B cell (primary cell): Measurements from ENCODE around the gene PACRG. TPM values are rescaled to one million over a fixed set of nuclear protein-coding genes. Genes with fewer than 3 reads are reported as not detected.

ENCODE experiments used
- ATAC-seq: fragments of 200-7000 bp; cut with Tn5 transposase; one replicate; pipeline ENCODE4 v1.10.0; 2021; ENCODE audit warnings: low read depth, mild to moderate bottlenecking, moderate number of reproducible peaks, moderate library complexity
- CTCF ChIA-PET: fragments of 350-600 bp; sonication (Branson Sonifier 250); formaldehyde crosslinking; loops from one replicate; lab custom pipeline; 2021; ENCODE audit warnings: antibody characterized with exemption, inconsistent platforms; lab: Charles Lee
- POLR2A ChIA-PET: fragments of 350-600 bp; sonication (Branson Sonifier 250); formaldehyde crosslinking; loops from one replicate; lab custom pipeline; 2021; ENCODE audit warnings: antibody characterized with exemption; lab: Charles Lee
- DNase-seq: peaks from one replicate; pipeline ENCODE4 v3.0.0; 2013
- H2AFZ ChIP-seq: 2 replicates; pipeline ENCODE4 v1.6.1; 2012; ENCODE audit warnings: mild to moderate bottlenecking, low read depth, low read length; ENCODE audit not compliant: insufficient read depth, poor library complexity, severe bottlenecking
- H3K27ac ChIP-seq, 2 donors: 1 replicate in 1 of 2; 2 replicates in 1 of 2; pipeline ENCODE4 v1.5.1; 2012 to 2013; ENCODE audit warnings: low read length in 2 of 2, mild to moderate bottlenecking in 2 of 2, moderate library complexity in 1 of 2
- H3K27me3 ChIP-seq, 4 experiments: fragments of 200-600 bp in 1 of 4; sonication (generic) in 1 of 4; replicated peaks in 1 of 4; 1 replicate in 2 of 4; 2 replicates in 2 of 4; pipeline versions ENCODE4 v1.6.1 to v1.7.0; 2013 to 2016; ENCODE audit warnings: low read length in 3 of 4, mild to moderate bottlenecking in 2 of 4, mixed read lengths in 1 of 4, moderate library complexity in 1 of 4; ENCODE audit not compliant: insufficient read depth in 4 of 4, control insufficient read depth in 3 of 4; ENCODE audit errors: control extremely low read depth in 1 of 4
- H3K36me3 ChIP-seq, 2 experiments: replicated peaks in 1 of 2; 1 replicate in 1 of 2; 2 replicates in 1 of 2; pipeline versions ENCODE4 v1.6.1 to v1.7.1; 2013; ENCODE audit warnings: low read length in 1 of 2; ENCODE audit not compliant: insufficient read depth in 2 of 2, control insufficient read depth in 1 of 2; ENCODE audit errors: control extremely low read depth in 1 of 2, extremely low read depth in 1 of 2
- H3K4me1 ChIP-seq, 2 donors: fragments of 200-600 bp in 1 of 2; sonication (generic) in 1 of 2; 1 replicate in 1 of 2; 2 replicates in 1 of 2; pipeline versions ENCODE4 v1.5.1 to v1.6.1; 2013 to 2017; ENCODE audit warnings: low read length in 2 of 2; ENCODE audit not compliant: control insufficient read depth in 2 of 2, insufficient read depth in 2 of 2
- H3K4me2 ChIP-seq: replicated peaks from 2 replicates; pipeline ENCODE3; 2012; ENCODE audit warnings: mild to moderate bottlenecking, low read depth, low read length; ENCODE audit not compliant: poor library complexity, severe bottlenecking
- H3K4me3 ChIP-seq, 5 experiments: fragments of 200-600 bp in 1 of 5; sonication (generic) in 1 of 5; 1 replicate in 3 of 5; 2 replicates in 2 of 5; pipeline versions ENCODE4 v1.5.1 to v1.7.0; 2011 to 2016; ENCODE audit warnings: low read length in 4 of 5, mild to moderate bottlenecking in 4 of 5, low read depth in 2 of 5, control low read depth in 1 of 5, moderate library complexity in 1 of 5; ENCODE audit not compliant: insufficient read depth in 1 of 5; ENCODE audit errors: control extremely low read depth in 1 of 5, extremely low read depth in 1 of 5
- H3K79me2 ChIP-seq: fragments of 200-600 bp; sonication (generic); one replicate; pipeline ENCODE4 v1.6.0; 2016; ENCODE audit warnings: low read length; ENCODE audit not compliant: control insufficient read depth, insufficient read depth
- H3K9ac ChIP-seq: fragments of 200-600 bp; sonication (generic); 2 replicates; pipeline ENCODE4 v1.6.1; 2017; ENCODE audit warnings: mild to moderate bottlenecking, low read length, moderate library complexity
- H3K9me3 ChIP-seq, 3 donors: one replicate each; pipeline versions ENCODE4 v1.6.1 to v1.7.1; 2013; ENCODE audit warnings: low read length in 2 of 3; ENCODE audit not compliant: control insufficient read depth in 2 of 3, insufficient read depth in 1 of 3; ENCODE audit errors: control extremely low read depth in 1 of 3
- H4K20me1 ChIP-seq: 2 replicates; pipeline ENCODE4 v1.6.0; 2012; ENCODE audit warnings: mild to moderate bottlenecking, low read length; ENCODE audit not compliant: insufficient read depth, control insufficient read depth, poor library complexity, severe bottlenecking
- H3K27ac Mint-ChIP-seq: one replicate; pipeline ENCODE4 v1.8.0; 2021; ENCODE audit warnings: mixed read lengths
- H3K27me3 Mint-ChIP-seq: one replicate; pipeline ENCODE4 v1.8.0; 2021; ENCODE audit warnings: mixed read lengths
- H3K4me1 Mint-ChIP-seq: one replicate; pipeline ENCODE4 v1.8.0; 2021; ENCODE audit warnings: mixed read lengths
- H3K4me3 Mint-ChIP-seq: one replicate; pipeline ENCODE4 v1.8.0; 2021; ENCODE audit warnings: mixed read lengths
- H3K9me3 Mint-ChIP-seq: one replicate; pipeline ENCODE4 v1.8.0; 2022; ENCODE audit warnings: mixed read lengths; ENCODE audit not compliant: insufficient read depth
- CTCF ChIP-seq: fragments of 200-600 bp; IDR thresholded peaks from one replicate; pipeline ENCODE4 v1.8.0; 2022; ENCODE audit warnings: antibody characterized with exemption, mild to moderate bottlenecking
- EZH2 ChIP-seq: IDR thresholded peaks from 2 replicates; pipeline ENCODE4 v1.6.1; 2012; ENCODE audit warnings: borderline replicate concordance, low read depth, mild to moderate bottlenecking, moderate library complexity, low read length; ENCODE audit not compliant: insufficient read depth, poor library complexity, severe bottlenecking
- WGBS: methylation state at CpG from one replicate; pipeline ENCODE4 v1.1.5; 2013; ENCODE audit warnings: missing lambda C conversion rate; ENCODE audit not compliant: insufficient coverage; 5-methylcytosine and 5-hydroxymethylcytosine counted together
- intact Hi-C: fragments of 100-400 bp; cut with micrococcal nuclease; formaldehyde crosslinking; loops from one replicate; pipeline ENCODE4 v1.10.0; 2022
- polyA plus RNA-seq: library from polyadenylated mRNA; depleted of rRNA; stranded (reverse); fragments of >200 nt; gene quantifications from 2 replicates; pipeline ENCODE4 v1.2.3, GENCODE V29; 2012
- total RNA-seq, 2 donors: library from RNA; stranded (reverse); fragments of 120-200 nt in 1 of 2; gene quantifications; 1 replicate in 1 of 2; 2 replicates in 1 of 2; pipeline versions ENCODE4 v1.2.3 to v1.2.4, GENCODE V29; 2013 to 2022

Gene PACRG
- total and polyA plus RNA-seq, 2 donors (not counting 1 experiment from before 2014, with no cell fraction given): not detected

DNA sequence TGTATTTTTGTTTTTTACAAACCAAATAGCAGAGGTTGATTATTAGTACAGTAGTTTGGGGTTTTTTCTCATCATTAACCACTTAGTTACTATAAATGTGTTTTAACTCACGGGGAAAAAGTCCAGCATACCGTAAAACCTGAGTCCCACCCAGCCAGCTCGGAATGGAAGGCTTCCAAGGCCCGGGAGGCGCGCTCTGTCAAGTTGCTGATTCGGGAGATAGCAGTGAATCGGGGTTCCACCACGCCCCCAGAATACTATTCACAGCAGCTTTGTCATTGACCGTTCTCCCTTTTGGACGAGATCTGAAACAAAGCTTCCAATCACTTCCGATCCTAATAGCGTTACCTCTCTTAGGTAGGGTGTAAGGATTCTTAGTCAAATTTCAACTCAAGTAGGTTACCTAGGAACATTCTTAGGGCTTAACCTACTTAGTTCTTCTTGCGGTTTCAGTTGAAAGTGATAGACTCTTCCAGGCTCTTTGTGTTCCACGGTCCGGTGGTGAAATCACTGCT, 453.9 kb downstream of the PACRG start:
- DNase-seq (no peak), ATAC-seq (no peak)
- H3K9ac ChIP-seq: no peak overlapping the region
- Mint-ChIP-seq H3K27ac (no peak overlapping the region), H3K27me3 (no peaks in the 10 kb centered on the region), H3K4me1 (no peaks in the 10 kb centered on the region), H3K9me3 (no peaks in the 10 kb centered on the region), H3K4me3 (no peak overlapping the region)
- H3K9me3 ChIP-seq: no peaks in the 10 kb centered on the region
- no peaks in the 10 kb centered on the region for H3K4me1 ChIP-seq
- H3K4me2 ChIP-seq: no peak overlapping the region
- WGBS: 87% methylated on average over 5 of the region's 16 CpGs
- TF ChIP-seq EZH2 (no peak), CTCF (no peak)
- H3K79me2 ChIP-seq: no peaks in the 10 kb centered on the region
- no peak overlapping the region for H3K4me3 ChIP-seq
- H3K27me3 ChIP-seq: peaks cover 0 to 4% (median 0%) of the 10 kb centered on the region in 4 experiments
- H2AFZ ChIP-seq: no peak overlapping the region
- H3K27ac ChIP-seq: no peak overlapping the region
- no peaks in the 10 kb centered on the region for H3K36me3 ChIP-seq
- intact Hi-C loops: loop anchor here (5.0 kb wide), 1 partner anchor 1746 kb away; no protein-coding TSS in a partner anchor
- ChIA-PET POLR2A (no interaction called here), CTCF (interaction anchor here (1.0 kb wide), 1 partner anchor 776 kb away, joined by 3 read pairs; no protein-coding TSS in a partner anchor)
- H4K20me1 ChIP-seq: no peaks in the 10 kb centered on the region

DNA sequence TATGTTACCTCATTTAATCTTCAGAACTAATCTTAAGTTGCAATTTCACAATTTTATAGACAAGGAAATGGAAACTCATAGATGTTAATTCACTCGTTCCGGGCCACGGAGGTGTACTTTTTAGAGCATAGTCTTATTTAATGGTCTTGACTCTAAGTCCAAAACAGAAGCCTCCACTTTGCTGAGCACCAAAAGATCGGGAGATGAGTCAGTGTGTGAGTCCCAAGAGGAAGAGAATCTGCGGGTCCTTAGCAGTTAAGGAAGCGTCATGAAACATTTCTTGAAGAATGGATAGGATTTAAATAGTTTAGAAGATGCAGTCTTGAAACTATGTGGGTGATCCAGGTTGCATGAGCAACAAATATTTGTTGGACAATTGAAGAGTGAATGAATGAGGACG, 454.9 kb downstream of the PACRG start:
- no peak for DNase-seq
- H3K9ac ChIP-seq: no peak overlapping the region
- H3K4me1 Mint-ChIP-seq: no peaks in the 10 kb centered on the region

More for the DNA sequence above, 454.9 kb downstream of the PACRG start:
- ChIA-PET CTCF (no interaction called here), POLR2A (no interaction called here)
- H3K9me3 ChIP-seq: no peaks in the 10 kb centered on the region
- 93% methylated on average over 7 of the region's 7 CpGs for WGBS
- no peaks in the 10 kb centered on the region for H3K9me3 Mint-ChIP-seq
- no peaks in the 10 kb centered on the region for H3K27me3 Mint-ChIP-seq
- H2AFZ ChIP-seq: no peak overlapping the region
- H3K4me3 Mint-ChIP-seq: no peak overlapping the region
- TF ChIP-seq EZH2 (no peak), CTCF (no peak)
- no peak overlapping the region for H3K27ac ChIP-seq
- H3K79me2 ChIP-seq: no peaks in the 10 kb centered on the region
- no peak overlapping the region for H3K4me2 ChIP-seq
- H3K27me3 ChIP-seq: peaks cover 0 to 4% (median 0%) of the 10 kb centered on the region in 4 experiments
- H3K36me3 ChIP-seq: no peaks in the 10 kb centered on the region
- intact Hi-C loops: loop anchor here (5.0 kb wide), 1 partner anchor 1745 kb away; no protein-coding TSS in a partner anchor
- no peaks in the 10 kb centered on the region for H4K20me1 ChIP-seq
- no peak overlapping the region for H3K4me3 ChIP-seq
- no peak for ATAC-seq
- H3K27ac Mint-ChIP-seq: no peak overlapping the region
- no peaks in the 10 kb centered on the region for H3K4me1 ChIP-seq
